RWPE2 (cell line): ENCODE measurements around the gene ADAMTS13.
"Not testable (repeated sequence)": the region's sequence is repeated elsewhere in the genome, so short reads cannot be mapped to it uniquely, and the experiment has no call there.

ENCODE experiments used
- ATAC-seq: fragments of 200-7000 bp; cut with Tn5 transposase; 3 replicates; pipeline ENCODE4 v1.9.1; 2021; ENCODE audit warnings: low read depth
- DNase-seq: peaks from one replicate; pipeline ENCODE4 v3.0.0-alpha.2; 2020; ENCODE audit warnings: low spot score
- H3K27ac ChIP-seq: fragments of 450-650 bp; 2 replicates; pipeline ENCODE4 v1.5.1; 2017; ENCODE audit warnings: mild to moderate bottlenecking; ENCODE audit not compliant: poor library complexity, severe bottlenecking
- H3K27me3 ChIP-seq: fragments of 250-450 bp; sonication (Bioruptor Pico); 2 replicates; pipeline ENCODE4 v1.5.1; 2021; ENCODE audit warnings: mild to moderate bottlenecking, moderate library complexity; ENCODE audit not compliant: insufficient read depth, poor library complexity, severe bottlenecking
- H3K36me3 ChIP-seq: fragments of 250-450 bp; sonication (Bioruptor Pico); 2 replicates; pipeline ENCODE4 v1.5.1; 2020; ENCODE audit warnings: low read depth, mild to moderate bottlenecking, moderate library complexity
- H3K4me1 ChIP-seq: fragments of 250-450 bp; sonication (Bioruptor Pico); 2 replicates; pipeline ENCODE4 v1.5.1; 2021; ENCODE audit warnings: mild to moderate bottlenecking, moderate library complexity; ENCODE audit not compliant: insufficient read depth, poor library complexity, severe bottlenecking
- H3K4me3 ChIP-seq: fragments of 250-450 bp; sonication (Bioruptor Pico); 2 replicates; pipeline ENCODE4 v1.5.1; 2021; ENCODE audit warnings: mild to moderate bottlenecking, moderate library complexity; ENCODE audit not compliant: severe bottlenecking
- H3K9me3 ChIP-seq: fragments of 250-450 bp; sonication (Bioruptor Pico); 2 replicates; pipeline ENCODE4 v1.5.1; 2021; ENCODE audit warnings: mild to moderate bottlenecking, moderate library complexity; ENCODE audit not compliant: severe bottlenecking
- CTCF ChIP-seq: fragments of 450-650 bp; IDR thresholded peaks from one replicate; pipeline ENCODE4 v1.5.1; 2017; ENCODE audit warnings: mild to moderate bottlenecking, moderate library complexity; ENCODE audit not compliant: poor library complexity, severe bottlenecking

The ADAMTS13 gene

GRCh38 chr9:133443982-133444381, 21.8 kb downstream of the ADAMTS13 start:
- Histone ChIP-seq H3K4me1 (no peaks in the 10 kb centered on the region), H3K27ac (no peak overlapping the region), H3K36me3 (no peaks in the 10 kb centered on the region), H3K9me3 (no peaks in the 10 kb centered on the region), H3K4me3 (no peak overlapping the region), H3K27me3 (no peaks in the 10 kb centered on the region)
- DNase-seq (no peak), ATAC-seq (no peak)
- no peak for TF ChIP-seq CTCF

GRCh38 chr9:133445293-133445969, 23.3 kb downstream of the ADAMTS13 start:
- H3K27ac ChIP-seq, result no peak overlapping the region
- no peaks in the 10 kb centered on the region for H3K4me1 ChIP-seq
- no peaks in the 10 kb centered on the region for H3K27me3 ChIP-seq
- TF ChIP-seq CTCF, result no peak
- H3K4me3 ChIP-seq, result no peak overlapping the region
- DNase-seq (no peak), ATAC-seq (no peak)
- H3K36me3 ChIP-seq, result no peaks in the 10 kb centered on the region
- no peaks in the 10 kb centered on the region for H3K9me3 ChIP-seq

- Histone ChIP-seq H3K36me3 (no peaks in the 10 kb centered on the region), H3K4me1 (no peaks in the 10 kb centered on the region), H3K27me3 (no peaks in the 10 kb centered on the region), H3K9me3 (no peaks in the 10 kb centered on the region), H3K4me3 (no peak overlapping the region), H3K27ac (no peak overlapping the region)
- ATAC-seq (no peak), DNase-seq (no peak)
- no peak for TF ChIP-seq CTCF
Measured at GRCh38 chr9:133448487-133448972, 26.4 kb downstream of the ADAMTS13 start.

- no peak for TF ChIP-seq CTCF
- ATAC-seq, result peak; percentile 98
- no peaks in the 10 kb centered on the region for H3K9me3 ChIP-seq
- H3K27me3 ChIP-seq, result no peaks in the 10 kb centered on the region
- peak; percentile 89 for DNase-seq
- no peak overlapping the region for H3K4me3 ChIP-seq
- H3K36me3 ChIP-seq, result no peaks in the 10 kb centered on the region
- H3K27ac ChIP-seq, result no peak overlapping the region
- no peaks in the 10 kb centered on the region for H3K4me1 ChIP-seq
Measured at GRCh38 chr9:133449760-133450159, 27.6 kb downstream of the ADAMTS13 start.

- not testable (repeated sequence) for DNase-seq, H3K9me3 ChIP-seq, H3K27me3 ChIP-seq, H3K36me3 ChIP-seq, H3K4me1 ChIP-seq, ATAC-seq, H3K27ac ChIP-seq, H3K4me3 ChIP-seq
Measured at GRCh38 chr9:133451865-133452264, 29.7 kb downstream of the ADAMTS13 start.
